GM19438 (cell line): ENCODE measurements around the gene CBFA2T2.
"Not testable (repeated sequence)": the region's sequence is repeated elsewhere in the genome, so short reads cannot be mapped to it uniquely, and the experiment has no call there.

ENCODE experiments used
- ATAC-seq: cut with Tn5 transposase; IDR thresholded peaks from one replicate; pipeline ENCODE4 v1.9.1; 2021; ENCODE audit warnings: low read depth; ENCODE audit not compliant: unreplicated experiment

CBFA2T2 gene

DNA sequence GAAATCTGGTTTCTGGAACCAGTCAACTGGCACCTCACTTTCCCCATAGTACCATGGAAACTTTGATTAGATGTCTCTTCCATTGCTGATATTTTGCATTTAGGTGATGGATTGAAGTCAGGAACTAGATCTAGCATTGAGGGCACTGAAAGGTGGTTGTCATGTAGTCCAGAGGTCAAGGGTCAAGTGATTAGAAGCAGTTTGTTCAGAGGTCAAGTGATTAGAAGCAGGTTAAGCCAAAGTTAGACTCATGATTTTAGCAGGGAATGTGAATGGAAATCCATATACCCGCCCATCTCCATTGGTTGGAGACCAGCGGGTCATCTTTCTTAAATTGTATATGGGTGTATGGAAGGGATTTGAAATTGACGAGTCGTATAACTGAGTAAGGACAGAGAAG is 51.2 kb downstream of the CBFA2T2 start:
- no peak for ATAC-seq

DNA sequence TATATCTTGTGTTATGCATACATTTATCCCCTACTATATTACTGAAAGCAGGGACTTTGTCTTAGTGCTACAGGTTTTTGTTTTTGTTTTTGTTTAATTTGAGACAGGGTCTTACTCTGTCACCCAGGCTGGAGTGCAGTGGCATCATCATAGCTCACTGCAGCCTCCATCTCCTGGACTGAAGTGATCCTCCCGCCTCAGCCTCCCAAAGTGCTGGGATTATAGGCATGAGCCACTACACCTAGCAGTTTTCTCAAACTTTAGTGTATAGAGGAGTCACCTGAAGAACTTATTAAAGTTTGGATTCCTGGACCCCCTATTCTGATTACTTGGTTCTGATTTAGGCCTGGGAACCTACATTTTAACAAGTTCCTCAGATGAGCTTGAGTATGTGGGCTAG is 51.9 kb downstream of the CBFA2T2 start:
- no peak for ATAC-seq

DNA sequence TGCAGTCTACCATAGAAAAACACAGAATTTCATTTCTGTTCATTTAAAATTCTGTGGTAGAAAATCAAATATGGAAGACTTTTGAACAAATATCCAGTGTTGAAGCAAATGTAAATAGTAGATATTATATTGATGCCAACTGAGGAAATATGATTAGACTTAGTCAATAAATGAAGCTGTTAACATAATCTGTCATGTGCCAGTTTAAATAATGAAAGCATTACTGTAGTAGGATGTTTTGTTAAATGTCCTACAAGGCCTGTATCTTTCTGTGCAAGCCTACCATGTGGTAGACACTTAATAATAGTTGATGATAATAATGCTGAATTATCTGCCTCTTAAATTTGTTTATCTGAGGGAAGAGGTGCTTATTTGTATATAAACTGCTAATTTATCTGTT is 55.9 kb downstream of the CBFA2T2 start:
- no peak for ATAC-seq

- no peak for ATAC-seq
These were observed 59.5 kb downstream of the CBFA2T2 start for GRCh38 chr20:33549229-33549999.

DNA sequence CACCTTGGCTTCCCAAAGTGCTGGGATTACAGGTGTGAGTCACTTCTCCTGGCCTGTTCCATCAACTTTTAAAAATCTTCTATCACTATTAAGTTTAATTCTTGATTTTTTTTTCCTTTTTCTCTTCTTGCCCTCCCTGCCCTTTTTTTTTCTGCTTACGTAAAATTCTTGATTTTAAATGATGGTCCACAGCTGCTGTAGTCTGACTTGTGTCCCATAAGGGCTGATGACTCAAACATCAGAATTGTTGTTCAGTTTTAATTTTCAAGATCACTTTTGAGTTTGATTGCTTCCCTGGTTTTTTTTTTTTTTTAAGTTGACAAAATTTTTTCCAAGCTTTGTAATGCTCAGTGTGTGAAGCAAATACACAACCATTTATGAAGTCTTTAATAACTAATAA is 61.9 kb downstream of the CBFA2T2 start:
- ATAC-seq = no peak

DNA sequence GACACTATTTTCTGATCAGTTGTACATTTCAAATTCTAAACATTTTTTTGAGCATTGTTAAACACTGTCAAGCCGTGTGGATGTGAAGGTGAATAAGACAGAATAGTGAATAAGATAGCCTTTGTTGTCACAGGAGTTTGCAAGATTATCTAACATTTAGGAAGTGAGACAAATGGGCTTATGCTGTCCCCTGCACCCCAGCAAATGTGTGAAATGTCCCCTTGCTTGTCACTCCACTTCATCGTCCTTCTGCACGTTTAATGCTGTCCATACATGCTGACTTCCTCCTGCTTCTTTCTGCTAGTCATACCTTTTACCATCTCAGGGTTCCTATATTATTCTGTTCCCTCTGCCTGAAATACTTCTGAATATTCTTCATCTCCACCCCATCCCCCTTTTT is 62.6 kb downstream of the CBFA2T2 start:
- ATAC-seq = no peak

GRCh38 chr20:33553516-33553915 is 63.6 kb downstream of the CBFA2T2 start:
- no peak for ATAC-seq

GRCh38 chr20:33554914-33555420 is 65.1 kb downstream of the CBFA2T2 start:
- peak; percentile 92 for ATAC-seq

DNA sequence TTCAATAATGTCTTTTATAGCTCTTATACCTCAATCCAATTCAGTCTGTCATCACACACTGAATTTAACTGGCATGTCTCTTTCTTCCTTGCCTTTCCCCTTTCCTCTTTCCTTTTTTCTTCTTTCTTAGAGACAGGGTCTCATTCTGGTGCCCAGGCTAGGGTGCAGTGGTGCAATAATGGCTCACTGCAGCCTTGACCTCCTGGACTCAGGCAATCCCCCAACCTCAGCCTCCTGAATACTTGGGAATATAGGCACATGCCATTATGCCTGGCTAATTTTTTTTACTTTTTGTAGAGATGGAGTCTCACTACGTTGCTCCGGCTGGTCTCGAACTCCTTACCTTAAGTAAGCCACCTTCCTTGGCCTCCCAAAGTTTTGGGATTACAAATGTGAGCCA is 65.9 kb downstream of the CBFA2T2 start:
- no peak for ATAC-seq

DNA sequence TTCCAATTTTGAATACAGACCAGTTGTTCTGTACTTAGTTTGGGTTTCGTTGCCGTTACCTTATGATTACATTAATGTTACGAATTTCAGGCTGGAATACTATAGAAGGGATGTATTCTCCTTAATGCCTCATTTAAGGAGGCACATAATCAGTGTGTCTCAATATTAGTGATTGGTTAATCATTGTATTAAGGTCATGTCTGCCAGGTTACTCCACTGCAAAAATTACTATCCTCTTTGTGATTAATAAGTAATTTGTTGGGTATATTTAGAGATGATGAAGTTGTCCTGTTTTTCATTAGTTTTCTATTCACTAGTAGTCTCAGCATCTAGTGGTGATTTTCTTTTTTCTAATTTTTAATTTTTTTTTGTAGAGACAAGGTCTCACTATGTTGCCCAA is 66.3 kb downstream of the CBFA2T2 start:
- ATAC-seq = no peak

DNA sequence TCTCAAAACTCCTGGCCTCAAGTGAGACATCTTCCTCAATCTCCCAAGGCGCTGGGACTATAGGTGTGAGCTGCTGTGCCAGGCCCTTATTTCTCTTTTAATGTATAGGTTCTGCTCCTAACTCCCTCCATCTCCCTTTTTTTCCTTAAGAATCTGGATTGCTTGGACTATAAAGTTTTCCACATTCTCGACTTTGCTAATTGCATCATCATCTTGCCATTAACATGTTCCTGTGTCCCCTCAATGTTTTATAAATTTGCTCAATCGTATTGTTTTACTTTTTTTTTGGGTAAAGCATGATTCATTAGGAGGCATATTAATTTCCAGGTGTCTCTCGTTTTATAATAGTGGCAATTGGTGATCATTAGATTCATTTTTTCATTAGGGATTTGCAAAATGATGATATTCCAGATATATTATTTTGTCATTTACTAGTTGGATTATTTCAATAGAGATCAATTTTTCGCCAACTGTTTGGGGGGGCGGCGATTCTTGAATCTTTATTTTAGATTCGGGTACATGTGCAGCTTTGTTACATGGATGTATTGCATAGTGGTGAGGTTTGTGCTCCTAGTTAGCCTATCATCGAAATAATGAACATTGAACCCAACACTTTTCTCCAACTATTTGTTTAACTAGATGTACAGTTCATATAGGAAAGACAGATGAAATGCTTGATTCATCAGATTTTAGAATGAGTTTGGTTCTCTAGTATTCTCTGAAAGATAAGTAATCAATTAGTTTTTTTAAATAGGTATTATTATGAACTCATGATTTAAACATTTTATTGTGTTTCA is 68.7 kb downstream of the CBFA2T2 start:
- ATAC-seq = no peak

- no peak for ATAC-seq
These were observed 69.3 kb downstream of the CBFA2T2 start for GRCh38 chr20:33559212-33559611.

DNA sequence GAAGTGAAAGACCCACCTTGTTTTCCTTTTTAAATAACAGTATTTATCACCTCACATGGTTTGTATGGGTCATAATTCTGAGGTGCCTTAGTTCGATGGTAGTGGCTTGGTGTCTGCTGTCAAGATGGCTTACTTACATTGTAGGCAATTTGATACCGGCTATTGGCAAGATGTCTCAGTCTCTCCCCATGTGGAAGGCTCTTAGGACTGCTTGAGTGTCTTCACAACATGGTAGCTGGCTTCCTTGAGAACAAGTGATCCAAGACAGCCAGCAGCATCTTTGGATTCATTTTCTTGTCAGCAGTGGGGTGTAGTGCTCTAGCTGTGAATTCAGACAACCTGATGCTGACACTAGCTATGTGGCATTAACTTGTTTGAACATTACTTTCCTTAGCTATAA is 70.1 kb downstream of the CBFA2T2 start:
- no peak for ATAC-seq

- ATAC-seq = not testable (repeated sequence)
These were observed 71.2 kb downstream of the CBFA2T2 start for GRCh38 chr20:33561053-33561452.

GRCh38 chr20:33561692-33562601 is 72.1 kb downstream of the CBFA2T2 start:
- ATAC-seq = no peak

DNA sequence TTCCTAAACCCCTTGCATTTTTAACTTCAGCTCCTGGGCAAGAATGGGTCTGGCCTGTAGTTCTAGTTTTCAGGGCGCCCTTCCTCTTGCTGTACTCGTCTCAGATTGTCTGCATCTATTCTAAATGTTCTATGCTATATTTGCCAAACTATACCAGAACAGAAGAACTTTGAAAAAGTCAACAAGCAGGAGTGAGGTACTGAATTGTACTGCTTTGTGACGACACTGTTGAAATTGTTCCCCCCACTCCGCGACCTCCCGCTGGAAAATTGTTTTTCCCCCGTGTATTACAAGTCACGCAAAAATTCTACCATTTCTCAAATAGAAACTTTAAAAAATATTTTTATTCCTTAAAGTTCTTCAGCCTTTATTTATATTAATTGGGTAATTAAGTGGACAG is 73.9 kb downstream of the CBFA2T2 start:
- ATAC-seq = no peak

DNA sequence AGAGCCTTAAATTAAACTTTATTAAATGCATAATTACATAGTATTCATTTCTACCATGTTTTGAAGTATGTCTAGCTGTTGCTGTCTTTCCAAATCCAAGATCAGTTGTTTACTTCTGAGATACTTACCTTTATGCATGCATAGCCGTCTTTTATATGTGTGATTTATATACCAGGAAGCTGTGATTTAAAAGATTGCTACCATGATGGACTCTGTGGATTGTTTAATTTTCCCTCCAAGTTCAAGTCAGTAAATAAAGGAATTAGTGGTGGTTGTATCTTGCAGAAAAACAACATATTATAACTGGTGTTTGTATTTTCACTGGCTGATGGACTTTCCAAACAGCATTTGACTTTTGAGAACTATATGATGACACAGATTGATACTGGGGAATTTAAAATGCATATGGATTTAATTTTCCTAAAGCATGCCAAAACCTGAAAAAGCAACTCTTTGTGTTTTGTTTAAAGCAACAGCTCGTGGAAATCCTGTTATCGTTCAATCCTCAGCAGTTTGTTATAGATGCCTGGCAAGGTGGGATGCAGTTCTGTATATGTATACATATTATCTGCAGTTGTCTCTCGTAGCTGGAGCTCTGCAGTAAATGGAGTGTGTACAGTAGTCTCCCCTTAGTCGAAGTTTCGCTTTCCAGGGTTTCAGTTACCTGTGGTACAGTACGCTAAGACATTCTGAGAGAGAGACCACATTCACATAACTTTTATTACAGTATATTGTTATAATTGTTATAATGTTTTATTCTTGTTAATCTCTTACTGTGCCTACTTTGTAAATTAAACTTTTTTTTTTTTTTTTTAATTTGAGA is 77.1 kb downstream of the CBFA2T2 start:
- no peak for ATAC-seq

GRCh38 chr20:33567949-33568348 is 78.1 kb downstream of the CBFA2T2 start:
- ATAC-seq = no peak

DNA sequence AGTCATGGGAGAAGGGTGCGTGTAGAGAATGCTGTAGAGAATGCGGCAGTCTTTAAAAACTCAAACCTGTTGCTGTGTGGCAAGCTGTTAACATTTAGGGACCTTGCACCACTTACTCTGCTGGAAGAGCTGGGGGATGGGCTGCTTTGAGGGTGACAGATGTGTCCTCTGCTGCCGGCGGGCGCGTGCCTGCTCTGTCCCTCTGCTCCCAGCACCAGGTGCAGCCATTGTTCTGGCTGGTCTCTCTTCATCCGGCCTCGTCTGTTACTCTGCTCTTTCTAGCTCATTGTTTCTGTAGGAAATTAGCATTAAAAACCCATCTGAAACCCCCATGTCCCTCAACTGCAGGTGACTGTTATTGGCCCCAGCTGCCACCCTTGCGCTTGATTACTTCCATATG is 78.5 kb downstream of the CBFA2T2 start:
- ATAC-seq = no peak
